GM12875 (cell line): ENCODE results near the gene SORT1.
A peak's percentile ranks its signal among the peaks of the same experiment; 100 is the strongest.
"Not testable (repeated sequence)": the region's sequence is repeated elsewhere in the genome, so short reads cannot be mapped to it uniquely, and the experiment has no call there.

ENCODE experiments used
- H3K4me3 ChIP-seq: one replicate; pipeline ENCODE4 v1.5.1; 2011; ENCODE audit warnings: low read depth, low read length, control low read depth
- TF ChIP-seq, protein P1 (sequence below): IDR thresholded peaks from 2 replicates; pipeline ENCODE4 v1.5.1; 2011; ENCODE audit warnings: low read depth, mild to moderate bottlenecking, control low read depth, inconsistent platforms, low read length, moderate library complexity, borderline replicate concordance; ENCODE audit not compliant: insufficient read depth

Gene SORT1

DNA sequence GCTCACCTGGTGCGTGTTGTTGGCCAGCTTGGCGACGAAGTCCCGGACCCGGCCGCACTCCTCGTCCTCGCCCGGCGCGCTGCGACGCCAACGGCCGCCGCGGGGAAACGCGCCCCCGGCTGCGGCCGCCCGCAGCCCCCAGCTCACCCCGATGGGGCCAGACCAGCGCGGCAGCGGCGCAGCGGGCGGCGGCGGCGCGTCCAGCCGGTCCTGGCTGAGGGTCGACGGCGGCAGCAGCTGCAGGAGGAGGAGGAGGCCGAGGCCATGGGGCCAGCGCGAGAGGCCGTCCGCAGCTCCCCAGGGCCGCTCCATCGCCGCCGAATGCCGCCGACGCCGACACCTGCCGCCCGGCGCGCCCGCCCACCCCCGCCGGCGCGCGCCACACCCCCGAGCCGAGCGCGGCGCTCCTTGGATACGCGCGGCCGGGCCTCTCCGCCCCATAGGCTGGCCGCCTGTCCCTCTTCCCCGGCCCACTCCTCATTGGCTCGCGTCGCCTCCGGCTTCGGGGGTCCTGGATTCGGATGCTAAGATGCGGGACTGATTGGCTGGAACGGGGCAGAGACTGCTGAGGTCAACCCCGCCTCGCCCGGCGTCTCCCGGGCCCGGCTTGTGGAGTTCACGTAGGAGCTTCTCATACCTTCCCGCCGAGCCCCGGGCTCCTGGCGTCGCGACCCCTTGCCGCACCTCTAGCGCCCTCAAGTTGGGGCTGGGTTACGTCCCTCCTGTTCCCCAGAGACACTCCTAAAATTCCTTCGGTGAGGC, at the start of gene SORT1:
SORT1 (minus strand) TSS at position 338 of the 762 bp plus-strand sequence; CDS start at position 312, 26 bp downstream.
- TF ChIP-seq, protein P1, sequence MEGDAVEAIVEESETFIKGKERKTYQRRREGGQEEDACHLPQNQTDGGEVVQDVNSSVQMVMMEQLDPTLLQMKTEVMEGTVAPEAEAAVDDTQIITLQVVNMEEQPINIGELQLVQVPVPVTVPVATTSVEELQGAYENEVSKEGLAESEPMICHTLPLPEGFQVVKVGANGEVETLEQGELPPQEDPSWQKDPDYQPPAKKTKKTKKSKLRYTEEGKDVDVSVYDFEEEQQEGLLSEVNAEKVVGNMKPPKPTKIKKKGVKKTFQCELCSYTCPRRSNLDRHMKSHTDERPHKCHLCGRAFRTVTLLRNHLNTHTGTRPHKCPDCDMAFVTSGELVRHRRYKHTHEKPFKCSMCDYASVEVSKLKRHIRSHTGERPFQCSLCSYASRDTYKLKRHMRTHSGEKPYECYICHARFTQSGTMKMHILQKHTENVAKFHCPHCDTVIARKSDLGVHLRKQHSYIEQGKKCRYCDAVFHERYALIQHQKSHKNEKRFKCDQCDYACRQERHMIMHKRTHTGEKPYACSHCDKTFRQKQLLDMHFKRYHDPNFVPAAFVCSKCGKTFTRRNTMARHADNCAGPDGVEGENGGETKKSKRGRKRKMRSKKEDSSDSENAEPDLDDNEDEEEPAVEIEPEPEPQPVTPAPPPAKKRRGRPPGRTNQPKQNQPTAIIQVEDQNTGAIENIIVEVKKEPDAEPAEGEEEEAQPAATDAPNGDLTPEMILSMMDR: no peak
- H3K4me3 ChIP-seq: peak within 1 kb of the TSS; percentile 35

DNA sequence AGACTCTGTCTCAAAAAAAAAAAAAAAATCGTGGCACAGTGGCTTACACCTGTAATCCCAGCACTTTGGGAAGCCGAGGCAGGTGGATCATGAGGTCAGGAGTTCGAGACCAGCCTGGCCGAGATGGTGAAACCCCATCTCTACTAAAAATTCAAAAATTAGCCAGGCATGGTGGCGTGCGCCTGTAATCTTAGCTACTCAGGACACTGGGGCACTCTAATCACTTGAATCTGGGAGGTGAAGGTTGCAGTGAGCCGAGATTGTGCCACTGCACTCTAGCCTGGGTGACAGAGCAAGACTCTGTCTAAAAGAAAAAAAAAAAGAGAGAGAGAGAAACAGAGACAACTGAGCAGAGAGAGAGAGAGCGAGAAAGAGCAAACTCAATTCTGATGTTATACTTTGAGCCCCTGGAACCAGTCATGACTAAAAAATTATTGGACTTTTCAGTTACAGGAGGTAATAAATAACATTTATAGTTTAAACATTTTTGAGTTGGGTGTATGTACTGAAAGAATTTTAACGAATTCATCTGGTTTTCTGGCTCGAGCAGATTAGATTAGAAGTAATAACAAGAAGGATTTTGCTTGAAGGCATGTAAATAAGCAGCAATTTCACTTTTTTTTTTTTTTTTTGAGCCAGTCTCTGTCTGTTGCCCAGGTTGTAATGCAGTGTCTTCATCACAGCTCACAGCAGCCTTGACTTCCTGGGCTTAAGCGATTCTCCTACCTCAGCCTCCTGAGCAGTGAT, 48.4 kb upstream of the SORT1 start:
- not testable (repeated sequence) for H3K4me3 ChIP-seq

DNA sequence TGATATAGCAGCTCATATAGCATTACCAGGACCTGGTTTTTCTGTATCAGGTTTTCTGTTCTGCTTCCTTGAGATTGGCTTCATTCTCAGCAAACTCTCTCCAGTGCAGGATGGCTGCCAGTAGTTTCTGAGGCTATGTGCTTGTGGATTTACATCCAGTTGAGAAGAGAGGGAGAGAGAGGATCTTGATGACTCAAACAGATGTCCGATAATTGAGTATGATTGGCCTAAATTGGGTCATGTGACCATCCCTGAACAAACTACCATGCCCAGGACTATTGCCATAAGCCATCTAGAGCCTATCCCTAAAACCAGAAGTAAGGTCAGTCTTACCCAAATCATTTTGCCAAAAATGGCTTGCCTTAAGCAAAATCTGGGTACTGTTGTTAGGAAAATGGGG, 46.6 kb upstream of the SORT1 start:
- H3K4me3 ChIP-seq: no peak overlapping the region
- TF ChIP-seq, protein P1: no peak

DNA sequence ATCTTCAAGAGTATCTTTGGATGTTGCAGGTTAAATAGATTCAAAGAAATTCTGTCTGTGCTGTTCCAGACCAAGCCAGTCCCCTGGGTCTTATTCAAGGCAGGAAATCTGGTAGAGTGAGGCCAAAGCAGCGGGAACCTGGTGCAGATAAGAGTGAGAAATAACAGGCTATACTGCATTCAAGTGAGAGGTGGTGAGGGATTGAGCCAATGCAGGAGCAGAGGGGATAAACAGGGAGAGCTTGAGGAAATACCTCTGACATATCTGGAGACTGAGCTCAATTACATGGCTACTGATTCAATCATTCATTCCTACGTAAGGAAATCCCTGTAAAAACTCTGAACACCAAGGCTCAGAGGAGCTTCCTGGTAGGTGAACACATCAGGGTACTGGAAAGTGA, 45.8 kb upstream of the SORT1 start:
- TF ChIP-seq, protein P1: no peak
- H3K4me3 ChIP-seq: no peak overlapping the region

DNA sequence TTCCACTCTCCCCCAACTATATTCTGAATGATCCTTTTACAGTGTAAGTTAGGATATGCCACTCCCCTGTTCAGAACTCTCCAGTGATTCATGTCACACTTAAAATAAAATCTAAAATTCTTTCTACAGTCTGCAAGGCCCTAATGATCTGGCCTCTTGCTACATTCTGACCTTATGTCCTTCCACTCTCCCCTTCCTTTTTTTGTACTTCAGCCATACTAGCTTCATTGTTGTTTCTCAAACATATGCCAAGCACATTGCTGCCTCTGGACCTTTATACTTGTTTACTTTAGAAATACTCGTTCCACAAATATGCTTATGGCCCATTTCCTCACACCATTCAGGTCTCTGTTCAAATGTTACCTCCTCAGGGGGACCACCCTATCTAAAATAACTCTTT, 43.4 kb upstream of the SORT1 start:
- H3K4me3 ChIP-seq: no peak overlapping the region
- TF ChIP-seq, protein P1: no peak

DNA sequence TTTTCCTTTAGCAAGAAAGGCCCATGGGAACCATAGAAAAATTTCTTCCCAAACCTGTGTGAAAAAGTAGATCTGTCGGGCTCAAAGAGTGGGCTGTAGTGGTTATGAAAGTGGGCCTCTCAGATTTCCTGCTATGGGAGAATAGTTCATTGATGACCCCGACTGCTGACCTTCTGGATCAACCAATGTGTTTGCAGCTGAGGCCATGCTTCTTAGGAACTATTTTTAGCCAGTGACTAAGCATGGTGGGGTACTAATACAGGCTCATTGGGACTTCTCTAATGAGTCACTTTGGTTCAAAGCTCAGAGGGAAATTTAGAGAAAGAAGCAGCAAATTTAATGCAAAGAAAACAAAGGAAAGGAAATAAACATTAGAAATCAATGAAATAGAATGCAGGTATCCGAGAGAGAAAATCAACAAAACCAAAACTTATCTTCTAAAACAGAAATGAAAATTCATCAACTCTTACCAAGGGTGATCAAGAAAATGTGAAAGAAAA, 41.1 kb upstream of the SORT1 start:
- TF ChIP-seq, protein P1: no peak
- no peak overlapping the region for H3K4me3 ChIP-seq

DNA sequence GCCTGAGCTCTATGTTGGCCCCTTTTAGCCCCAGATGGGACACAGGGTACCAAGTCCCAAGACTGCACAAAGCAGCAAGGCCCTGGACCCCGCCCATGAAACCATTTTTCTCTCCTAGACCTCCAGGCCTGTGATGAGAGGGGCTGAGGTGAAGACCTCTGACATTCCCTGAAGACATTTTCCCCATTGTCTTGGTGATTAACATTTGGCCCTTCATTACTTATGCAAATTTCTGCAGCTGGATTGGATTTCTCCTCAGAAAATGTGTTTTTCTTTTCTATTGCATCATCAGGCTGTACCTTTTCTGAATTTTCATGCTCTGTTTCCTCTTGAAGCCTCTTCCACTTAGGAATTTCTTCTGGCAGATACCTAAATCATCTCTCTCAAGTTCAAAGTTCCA, 36.8 kb upstream of the SORT1 start:
- H3K4me3 ChIP-seq: no peak overlapping the region
- TF ChIP-seq, protein P1: no peak
